Epithelial cell of umbilical artery (primary cell): Measurements from ENCODE around the gene SH3RF1. TPM values are rescaled to one million over a fixed set of nuclear protein-coding genes. Genes with fewer than 3 reads are reported as not detected.

Experiments
- total RNA-seq: library from RNA; depleted of rRNA; stranded (reverse); fragments of >200 nt; gene quantifications from 2 replicates; pipeline ENCODE4 v1.2.3, GENCODE V29; 2014

Gene SH3RF1
- total RNA-seq = 12.3 and 14.6 TPM in 2 replicates

DNA sequence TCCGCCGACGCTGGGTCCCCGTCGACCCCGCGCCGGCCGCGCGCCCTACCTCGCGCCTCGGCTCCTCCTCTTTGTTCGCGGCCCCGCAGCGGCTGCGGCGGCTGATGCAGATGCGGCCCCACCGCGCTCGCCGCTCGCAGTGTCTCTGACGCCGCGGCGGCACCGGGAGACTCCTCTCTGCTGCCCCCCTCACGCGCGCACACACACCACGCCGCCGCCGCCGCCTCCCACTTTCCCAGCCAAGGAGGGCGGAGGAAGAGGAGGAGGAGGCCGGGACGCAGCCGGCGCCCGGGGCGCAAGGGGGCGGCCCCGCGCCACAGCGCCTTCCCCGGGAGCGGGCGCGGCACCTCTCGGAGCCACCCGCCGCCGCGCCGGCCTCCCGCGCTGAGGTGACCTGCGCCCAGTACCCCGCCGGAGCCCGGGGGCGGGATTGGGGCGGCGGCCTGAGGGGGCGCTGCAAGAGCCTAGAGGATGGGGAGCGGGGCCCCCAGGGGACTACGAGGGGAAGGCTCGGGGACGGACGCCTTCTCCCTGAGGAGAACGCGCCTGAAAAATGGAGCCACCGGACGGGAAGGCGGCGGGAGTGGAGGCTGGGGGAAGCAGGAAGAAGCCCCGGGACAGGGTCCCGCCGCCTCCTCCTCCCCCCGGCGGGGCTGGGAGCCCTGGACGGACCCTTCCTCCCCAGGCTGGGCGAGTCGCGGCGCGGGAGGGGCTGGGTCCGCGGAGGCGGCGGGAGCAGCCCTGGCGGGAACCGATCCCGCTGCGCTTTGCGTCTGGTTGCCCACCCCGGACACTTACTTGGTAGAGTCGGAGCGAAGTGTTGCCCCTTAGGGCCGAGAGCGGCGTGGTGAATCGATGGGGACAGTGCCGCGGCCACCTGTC, at the start of gene SH3RF1:
Gene SH3RF1, minus strand, starts transcription at position 147 of the 882 bp plus-strand sequence. CDS start 1,744 bp downstream, outside the sequence.

